Activated CD4-positive, alpha-beta T cell treated with anti-CD3 and anti-CD28 coated beads for 4 hours (primary cell): ENCODE measurements around the gene OLFML2B.

Experiments used
- DNase-seq, 2 donors: peaks; one replicate each; pipeline ENCODE4 v3.0.0-alpha.2; 2020

The OLFML2B gene

DNA sequence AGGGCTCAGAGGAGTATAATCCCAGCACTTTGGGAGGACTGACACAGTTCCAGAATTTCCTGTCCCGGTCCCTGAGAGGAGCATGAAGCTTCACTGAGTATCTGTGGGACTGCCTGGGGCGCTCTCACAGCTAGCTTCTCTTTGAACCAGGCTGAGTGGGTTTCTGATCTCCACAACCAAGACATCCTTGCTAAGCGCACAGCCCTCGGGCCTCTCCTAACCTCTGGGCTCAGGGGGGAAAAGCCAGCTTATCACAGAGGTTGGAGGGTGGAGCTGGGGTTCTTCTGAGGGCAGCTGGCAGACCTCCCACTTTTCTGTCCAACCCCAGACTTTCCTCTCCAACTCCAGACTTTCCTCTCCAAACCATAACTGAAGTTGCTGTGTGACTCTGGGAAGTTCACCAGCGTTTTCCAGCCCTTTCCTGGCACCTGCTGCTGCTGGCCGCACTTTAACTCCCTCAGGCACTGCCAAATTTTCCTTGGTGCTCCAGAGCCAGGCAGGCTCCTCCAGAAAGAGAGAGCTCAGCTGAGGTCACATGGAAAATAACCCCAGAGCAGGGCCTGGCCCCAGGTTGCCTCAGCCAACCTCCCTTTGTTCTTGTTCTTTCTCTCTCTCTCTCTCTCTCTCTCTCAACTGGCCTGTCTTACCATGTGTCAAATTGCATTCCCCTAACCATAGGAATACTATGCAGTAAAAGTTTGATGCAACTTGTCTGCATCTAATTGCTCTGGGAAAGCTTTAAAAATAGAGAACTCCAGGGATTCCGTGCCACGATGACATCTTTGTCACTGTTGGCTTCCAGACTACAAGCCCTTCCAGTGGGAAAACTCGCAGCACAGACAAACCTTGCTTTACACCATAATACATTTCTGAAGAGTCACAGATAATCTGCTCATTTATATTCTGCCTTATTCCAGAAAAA, 49.5 kb downstream of the OLFML2B start:
- DNase-seq, result no peak

DNA sequence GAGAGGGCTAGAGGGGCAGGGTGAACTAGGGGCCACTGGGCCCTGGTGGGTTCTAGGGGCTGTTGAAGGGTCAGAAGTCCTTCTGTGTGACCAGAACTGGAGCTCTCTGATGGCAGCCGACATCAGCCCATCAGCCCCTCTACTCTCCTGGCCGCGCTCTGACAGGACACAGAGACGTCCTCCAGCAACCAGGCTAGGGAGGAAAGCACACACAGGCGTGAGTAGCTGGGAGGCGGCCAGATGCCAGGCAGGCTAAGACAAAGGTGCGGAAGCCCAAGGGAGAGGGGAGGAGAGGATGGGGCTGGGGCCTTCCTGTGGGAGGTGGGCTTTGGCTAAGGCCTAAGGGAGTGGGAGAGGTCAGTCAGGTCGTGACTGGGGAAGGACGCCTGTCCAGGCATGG, 50.8 kb downstream of the OLFML2B start:
- no peak for DNase-seq

DNA sequence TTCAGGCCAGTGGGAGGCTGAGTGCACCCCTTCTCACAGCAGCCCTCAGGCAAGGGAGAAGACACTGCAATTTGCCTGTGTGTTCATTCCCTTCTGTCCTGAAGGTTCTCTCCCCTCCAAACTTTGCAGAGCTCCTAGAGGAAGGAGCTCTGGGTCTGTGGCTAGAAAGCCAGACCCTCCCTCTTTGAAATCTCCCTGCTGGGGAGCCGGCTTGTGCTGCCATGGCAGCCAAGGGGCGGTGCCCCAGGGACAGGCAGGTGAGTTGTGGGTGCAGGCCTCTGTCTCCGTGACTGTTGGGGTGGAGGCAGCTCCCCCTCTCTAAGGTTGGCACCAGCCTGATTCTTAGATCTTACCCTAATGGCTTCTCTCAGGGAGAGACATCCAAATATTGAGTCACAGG, 53.0 kb downstream of the OLFML2B start:
- no peak for DNase-seq

DNA sequence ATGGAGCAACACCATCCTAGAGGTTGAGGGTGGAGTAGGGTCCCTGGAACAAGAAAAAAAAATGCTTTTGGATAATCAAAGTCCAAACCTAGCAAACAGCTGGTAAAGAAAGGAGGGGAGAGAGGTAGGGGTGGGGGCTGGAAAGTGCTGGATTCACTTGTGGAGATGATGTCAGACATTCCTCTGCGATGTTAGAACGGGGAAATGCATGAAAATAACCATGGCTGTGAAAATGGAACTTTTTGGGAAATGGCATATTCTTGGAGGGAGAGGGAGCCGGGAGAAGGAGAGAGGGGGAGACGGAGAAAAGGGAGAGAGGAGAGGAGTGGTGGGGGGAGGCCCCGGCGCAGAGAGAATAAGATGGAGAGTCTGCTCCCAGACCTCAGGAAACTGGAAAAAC, 53.6 kb downstream of the OLFML2B start:
- no peak for DNase-seq

DNA sequence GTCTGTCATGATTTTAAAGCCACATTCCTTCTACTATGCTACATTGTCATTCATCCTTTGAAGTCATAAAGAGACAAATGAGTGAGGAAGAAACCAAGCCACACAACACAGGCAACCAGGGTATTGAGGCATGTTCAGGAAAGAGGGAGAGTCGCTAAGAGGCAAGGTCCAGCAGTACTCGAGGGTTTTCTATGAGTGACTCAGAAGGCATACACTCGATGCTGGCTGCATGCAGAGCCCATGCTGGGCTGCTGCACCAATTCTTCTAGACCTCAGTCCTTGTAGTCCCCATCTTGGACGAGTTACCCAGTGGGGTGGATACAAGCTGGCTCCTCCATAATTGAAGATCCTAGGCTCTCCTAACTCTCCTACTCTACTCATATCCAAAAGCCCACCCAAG, 57.6 kb downstream of the OLFML2B start:
- no peak for DNase-seq

DNA sequence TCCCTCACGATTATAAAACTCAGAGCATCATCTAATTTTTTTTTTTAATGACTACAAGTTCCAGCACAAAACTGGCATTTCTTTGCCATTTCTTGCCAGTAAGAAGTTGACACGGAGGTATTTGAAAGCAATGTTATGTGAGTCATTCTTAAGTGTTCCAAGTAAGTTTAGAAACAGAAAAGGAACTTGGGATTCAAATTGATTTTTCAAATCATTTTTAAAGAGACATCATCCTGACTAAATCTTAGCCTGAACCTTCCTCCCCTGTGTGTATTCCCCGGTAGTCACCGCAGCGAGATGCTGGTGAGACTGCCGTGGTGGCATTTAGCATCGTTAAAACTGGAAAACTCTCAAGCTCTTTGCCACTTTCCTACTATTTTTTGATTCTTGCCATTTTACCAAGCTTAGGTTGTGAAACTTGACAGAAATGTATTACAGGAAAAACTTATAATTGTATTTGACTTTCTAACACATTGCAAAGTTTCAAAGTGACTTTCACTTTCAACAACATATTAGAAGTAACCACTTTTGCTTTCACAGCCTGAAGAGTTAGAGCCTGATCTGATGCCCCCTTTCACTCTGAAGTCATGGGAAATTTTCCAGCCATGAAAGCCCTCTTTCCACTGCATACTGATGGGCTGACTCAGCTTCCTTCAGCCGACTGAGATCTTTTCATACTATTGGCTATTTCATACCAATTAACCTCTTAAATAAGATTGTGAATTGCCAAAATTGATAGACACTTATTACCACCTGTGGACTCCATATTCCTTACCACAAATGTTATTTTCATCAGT, 61.4 kb downstream of the OLFML2B start:
- peak; percentile 18 to 35 for DNase-seq

DNA sequence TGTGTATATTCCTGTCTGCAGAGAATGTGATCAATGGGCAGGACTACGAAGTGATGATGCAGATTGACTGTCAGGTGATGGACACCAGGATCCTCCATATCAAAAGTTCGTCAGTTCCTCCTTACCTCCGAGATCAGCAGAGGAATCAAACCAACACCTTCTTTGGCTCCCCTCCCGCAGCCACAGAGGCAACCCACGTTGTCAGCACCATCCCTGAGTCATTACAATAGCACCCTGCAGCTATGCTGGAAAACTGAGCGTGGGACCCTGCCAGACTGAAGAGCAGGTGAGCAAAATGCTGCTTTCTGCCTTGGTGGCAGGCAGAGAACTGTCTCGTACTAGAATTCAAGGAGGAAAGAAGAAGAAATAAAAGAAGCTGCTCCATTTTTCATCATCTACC, 65.2 kb downstream of the OLFML2B start:
- DNase-seq, result no peak

DNA sequence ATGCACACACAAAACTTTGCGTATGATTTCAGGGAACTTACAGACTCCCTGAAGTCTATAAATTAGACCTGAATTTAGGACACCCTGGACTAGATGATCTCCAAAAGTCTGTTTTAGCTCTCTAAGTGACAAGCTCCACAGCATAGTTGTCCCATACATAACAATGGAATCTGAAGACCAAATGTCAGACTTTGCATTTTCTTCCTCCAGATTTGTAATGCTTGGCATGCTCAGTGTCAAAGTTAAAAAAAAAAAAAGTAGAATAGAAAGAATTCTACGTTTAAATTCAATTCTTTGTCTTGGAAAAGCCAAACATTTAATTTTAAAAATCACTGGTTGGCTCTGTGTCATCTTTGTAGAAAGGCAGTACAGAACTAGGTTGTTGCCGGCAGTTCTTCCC, 66.7 kb downstream of the OLFML2B start:
- no peak for DNase-seq

DNA sequence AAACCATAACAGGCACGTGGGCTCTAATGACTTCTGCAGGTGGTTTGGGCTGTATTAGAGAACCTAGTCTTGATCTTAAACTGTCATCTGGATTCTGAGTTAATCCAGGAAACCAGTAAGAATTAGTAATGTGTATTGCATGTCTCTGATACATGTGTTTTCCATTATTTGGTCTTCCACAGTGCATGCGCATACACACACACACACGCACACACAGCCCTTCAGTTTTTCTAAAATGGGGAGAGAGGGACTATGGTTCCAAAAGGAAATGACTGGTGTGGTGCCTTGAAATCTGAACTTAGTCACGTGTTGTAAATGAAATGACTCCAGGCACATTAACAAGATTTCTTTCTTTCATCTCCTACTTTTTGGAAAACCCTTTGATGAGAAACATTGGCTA, 67.6 kb downstream of the OLFML2B start:
- no peak for DNase-seq

DNA sequence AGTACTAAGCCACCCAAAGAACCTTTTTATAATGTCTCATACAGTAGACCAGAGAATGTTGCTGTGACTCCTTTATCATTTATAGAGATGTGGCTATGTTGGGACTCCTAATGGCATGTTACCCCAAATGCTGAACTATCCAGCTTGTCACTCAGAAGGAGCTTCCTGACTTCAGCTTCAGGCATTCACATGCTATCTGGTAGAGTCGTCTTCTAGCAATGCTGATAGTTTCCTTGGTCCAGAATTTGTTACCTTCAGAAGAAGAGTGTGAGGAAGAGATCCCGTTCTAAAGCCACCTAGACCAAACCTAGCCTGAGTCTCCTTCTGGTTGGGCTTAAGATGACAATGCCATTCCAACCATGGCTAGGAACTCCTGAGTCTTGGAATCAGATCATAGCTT, 68.1 kb downstream of the OLFML2B start:
- no peak for DNase-seq

DNA sequence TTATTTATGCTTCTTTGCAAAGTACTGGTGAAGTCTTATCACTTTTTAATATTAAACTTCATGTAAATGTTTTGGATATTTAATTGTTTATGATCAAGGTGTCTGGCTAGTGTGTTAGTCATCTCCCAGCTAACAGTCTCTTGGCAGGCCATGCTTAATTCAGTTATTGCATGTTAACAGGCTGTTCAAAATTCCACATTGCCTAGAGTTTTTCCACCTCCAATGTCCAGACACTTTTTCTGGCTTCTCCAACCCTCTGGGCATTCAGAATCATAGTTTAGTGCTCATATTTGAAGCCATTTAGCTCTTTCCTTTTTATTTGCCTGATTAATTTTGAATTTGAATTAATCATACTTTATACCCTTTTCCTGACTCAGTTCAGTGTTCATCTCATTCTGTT, 69.2 kb downstream of the OLFML2B start:
- no peak for DNase-seq

DNA sequence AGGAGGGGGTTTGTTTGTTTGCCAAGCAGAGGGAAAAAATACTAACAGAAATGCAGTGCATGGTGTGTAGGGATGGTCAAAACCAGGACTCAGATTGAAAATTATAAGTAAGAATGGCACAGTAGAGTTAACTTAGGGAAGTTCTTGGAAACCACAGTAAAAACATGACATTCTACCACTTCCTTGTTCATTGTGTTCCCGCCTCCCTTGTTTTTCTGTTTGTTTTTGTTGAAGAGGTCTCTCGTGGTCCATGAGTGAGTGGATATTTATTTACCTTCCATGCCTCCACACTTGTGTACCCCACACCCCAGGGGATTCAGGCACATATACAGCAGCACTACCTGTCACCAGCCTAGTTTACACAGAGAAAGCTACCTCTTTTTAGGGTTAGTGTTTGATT, 69.6 kb downstream of the OLFML2B start:
- DNase-seq, result no peak

DNA sequence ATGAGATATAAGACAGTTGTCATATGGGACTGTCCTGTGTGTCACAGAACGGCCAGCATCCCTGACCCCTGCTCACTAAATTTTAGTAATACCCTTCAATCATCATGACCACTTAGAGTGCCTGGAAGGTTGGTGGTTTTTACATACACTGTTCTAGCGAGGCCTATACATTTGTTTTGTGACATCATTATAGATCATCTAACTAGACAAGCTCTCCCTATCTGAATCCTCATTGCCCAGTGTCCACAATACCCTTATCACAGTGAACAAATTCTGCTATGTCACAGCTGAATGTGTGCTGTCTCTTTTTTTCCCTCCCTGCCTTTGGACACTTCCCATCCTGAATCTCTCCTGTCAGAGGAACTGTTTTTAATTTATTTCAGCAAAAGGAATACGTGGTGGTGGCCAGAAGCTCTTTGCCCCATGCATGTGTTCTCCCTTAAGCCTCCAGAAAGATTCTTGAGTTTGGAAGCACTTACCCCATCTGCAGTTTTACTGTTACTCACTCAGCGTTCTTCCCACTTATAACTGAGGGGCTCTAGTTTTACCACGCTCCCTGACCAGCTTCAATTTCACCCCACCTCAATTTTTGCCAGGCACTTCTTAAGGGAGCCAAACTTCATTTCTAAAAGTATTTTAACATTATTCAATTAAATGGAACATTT, 70.3 kb downstream of the OLFML2B start:
- DNase-seq, result no peak

DNA sequence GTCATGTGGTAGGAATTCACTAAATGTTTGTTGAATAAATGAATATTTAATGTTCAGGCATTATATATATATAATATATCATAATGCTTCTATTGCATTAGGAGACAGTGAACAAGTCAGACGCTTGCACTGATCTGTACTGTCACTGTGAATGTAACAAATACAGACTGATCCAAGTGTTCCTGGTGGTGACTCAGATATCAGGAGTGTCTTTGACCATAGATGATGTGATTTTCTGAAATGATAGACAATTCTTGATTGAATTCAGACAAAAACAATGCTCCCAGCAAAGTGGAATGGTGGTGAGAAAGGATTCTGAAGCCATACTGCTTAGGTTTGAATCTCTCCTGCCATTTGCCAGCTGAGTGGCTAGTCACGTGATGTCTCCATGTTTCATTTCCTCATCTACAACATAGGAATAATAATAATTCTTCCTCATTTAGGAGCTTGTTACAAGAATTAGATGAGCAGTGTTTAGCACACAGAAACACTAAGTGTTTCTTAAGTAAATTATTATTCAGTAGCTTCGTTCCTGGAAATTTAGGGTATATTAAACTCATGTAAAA, 71.0 kb downstream of the OLFML2B start:
- DNase-seq, result no peak

DNA sequence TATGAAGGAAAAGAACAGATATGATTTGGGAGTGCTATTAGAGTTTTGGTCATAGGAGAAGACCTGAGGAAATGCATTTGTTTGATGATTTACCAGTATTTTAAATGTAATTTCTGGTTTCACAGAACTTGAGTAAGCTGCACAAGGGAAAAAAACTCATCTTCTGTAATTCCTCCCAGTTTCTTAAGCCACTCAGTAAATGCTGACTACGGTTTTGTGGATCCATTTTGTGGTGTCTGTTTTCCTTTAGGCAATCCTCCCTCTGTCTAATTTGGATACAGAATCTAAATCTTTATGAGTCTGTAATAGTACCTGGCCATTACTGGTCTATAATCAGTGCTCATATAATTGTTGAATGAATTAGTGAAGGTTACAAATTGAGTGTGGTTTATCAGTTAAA, 72.0 kb downstream of the OLFML2B start:
- no peak for DNase-seq

DNA sequence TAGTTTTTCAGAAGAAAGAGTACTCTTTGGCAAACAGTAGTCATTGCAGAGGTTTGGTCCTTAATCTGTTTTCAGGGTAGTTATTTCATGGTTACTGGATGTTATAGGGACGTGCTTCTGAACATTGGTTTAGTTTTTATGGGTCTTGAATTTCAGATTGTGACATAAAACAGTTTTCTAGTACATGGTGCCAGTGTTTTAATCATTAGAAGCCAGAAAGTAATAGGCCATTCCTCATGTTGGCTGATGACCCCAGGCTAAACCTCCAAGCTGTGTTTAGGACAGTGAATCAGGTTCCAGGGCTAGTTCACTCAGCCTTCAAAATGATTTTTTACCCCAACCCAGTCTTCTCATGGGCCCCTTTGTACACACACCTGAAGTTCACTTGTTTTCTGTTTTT, 73.3 kb downstream of the OLFML2B start:
- DNase-seq, result no peak

DNA sequence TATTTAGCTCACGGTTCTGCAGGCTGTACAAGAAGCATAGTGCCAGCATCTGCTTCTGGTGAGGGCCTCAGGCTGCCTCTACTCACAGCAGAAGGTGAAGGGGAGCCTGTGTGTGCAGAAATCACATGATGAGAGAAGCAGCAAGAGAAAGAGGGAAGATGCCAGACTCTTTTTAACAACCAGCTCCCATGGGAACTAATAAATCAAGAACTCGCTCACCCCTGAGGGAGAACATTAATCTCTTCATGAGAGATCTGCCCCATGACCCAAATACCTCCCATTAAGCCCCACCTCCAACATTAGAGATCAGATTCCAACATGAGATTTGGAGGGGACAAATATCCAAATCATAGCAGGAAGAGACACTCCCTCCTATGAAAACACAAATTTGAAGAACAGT, 74.1 kb downstream of the OLFML2B start:
- no peak for DNase-seq

DNA sequence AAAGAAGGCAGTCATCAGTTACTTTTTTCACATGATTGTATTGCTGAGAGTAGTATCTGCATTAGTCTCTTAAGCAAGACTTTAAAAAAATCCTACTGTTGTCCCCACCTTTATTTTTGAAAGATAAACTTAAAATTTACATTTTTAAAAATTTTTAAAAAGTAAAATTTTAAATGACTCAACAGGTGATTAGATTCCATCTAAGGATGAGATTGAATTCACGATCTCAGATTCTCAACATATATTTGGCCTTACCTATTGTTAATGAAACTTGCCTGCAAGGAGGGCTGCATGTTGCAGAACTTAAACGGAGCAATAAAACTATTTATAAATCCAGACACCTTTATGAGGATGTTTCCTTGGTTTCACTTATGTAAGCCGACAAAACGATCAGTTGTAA, 75.2 kb downstream of the OLFML2B start:
- no peak for DNase-seq

DNA sequence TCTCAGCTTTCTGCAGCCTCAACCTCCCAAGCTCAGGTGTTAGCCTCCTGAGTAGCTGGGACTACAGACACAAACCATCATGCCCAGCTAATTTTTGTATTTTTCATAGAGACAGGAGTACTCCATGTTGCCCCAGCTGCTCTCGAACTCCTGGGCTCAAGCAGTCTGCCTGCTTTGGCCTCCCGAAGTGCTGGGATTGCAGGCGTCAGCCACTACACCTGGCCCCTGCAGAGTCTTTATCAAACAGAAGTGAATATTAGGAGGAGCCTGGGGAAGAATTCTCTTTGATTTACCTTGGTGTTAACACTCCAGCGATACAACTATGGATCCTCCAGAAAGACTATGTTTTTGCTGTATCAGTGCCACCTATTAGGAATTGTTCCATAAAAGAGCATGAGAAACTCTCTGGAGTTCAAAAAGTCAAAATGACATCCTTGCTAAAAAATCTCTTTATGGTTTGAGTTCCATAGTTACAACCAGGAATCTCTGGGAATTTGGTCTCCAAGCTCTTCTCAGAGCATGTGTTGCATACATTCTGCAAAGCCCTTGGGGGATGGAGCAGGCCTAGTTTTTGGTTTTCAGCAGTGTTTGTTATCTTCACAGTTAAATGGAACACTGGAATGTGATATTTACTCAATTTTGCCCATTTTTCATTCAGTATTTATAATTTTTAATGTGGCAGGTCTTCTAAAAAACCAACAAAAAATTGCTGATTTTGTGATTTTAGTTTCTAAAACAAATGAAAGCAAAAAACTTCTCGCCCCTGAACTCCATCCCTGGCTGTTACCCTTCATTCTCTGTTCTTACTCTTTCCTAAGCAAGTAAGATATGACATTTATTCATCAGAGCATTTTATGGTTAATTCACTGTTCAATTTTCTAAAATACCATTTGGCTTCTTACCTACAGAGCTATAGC, 77.3 kb downstream of the OLFML2B start:
- DNase-seq, result no peak

DNA sequence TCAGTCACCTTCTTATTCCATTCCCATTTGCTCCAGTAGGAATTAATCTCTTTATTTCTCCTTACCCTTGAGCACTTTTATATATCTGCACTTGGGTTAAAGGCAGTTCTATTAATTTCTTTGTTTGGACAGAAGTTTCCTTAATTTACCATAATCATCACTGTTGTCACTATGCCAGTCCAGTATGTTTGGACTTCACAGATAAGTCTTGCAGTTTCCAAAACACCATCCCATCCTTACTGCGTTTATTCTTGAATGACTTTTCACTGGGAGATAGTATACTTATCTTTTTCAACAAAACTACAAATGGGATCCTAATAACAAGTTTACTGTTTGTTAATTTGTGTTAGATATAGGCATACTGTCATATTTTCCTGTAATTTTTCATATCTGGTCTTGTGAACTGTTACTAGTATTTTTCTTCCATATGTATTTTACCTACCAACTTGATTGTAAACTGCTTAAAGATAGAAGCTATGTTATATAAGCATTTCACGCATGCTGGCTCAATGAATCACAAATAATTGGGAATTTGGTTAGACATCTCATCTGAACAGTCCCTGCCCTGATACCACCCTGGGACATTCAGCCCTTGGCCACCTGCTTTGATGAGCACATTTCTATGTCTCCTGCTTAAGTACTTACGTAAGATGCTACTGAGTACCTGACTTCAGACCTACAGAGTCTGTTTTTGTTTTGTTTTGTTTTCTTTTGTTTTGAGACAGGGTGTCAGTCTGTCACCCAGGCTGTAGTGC, 78.2 kb downstream of the OLFML2B start:
- DNase-seq, result no peak

DNA sequence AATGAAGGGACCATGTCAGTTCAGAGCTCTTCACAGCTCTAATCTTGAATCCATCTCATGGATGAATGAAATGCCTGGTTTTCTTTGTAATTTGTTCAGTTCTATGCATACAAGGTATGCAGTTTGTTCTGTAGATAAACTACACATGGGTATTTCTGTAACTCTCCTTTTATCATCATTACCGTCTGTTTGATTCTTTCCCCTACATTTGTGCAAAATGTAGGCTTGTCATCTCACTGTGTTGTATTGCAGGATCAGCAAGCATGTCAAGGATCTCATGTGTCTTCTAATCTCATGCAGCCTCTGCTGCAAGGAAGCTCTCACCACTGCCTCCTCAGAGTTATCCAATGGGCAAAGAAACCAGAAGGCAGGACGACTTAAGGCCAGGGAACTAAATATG, 79.3 kb downstream of the OLFML2B start:
- DNase-seq, result no peak
